OCI-LY7 (cell line): ENCODE data around the gene RAD9B. TPM values are rescaled to one million over a fixed set of nuclear protein-coding genes. Genes with fewer than 3 reads are reported as not detected.
"Not testable (repeated sequence)": the region's sequence is repeated elsewhere in the genome, so short reads cannot be mapped to it uniquely, and the experiment has no call there.

Experiments used
- BruUV-seq: library from RNA; stranded (reverse); fragments of 400-500 nt; replicated peaks from 2 replicates; lab custom pipeline; 2021; lab: Mats Ljungman, UMichigan
- CTCF ChIA-PET: fragments of 300-600 bp; sonication (Branson Sonifier 250); formaldehyde crosslinking; loops from one replicate; lab custom pipeline; 2022; ENCODE audit warnings: antibody characterized with exemption; ENCODE audit not compliant: unreplicated experiment; lab: Charles Lee
- POLR2A ChIA-PET: fragments of 300-600 bp; sonication (Branson Sonifier 250); formaldehyde crosslinking; loops from one replicate; lab custom pipeline; 2022; ENCODE audit warnings: antibody characterized with exemption; lab: Charles Lee
- DNase-seq: peaks from one replicate; pipeline ENCODE4 v3.0.0-alpha.2; 2015; ENCODE audit warnings: low spot score
- H2AFZ ChIP-seq: fragments of 200-600 bp; sonication (generic), shearing (Covaris generic); 2 replicates; pipeline ENCODE4 v1.6.1; 2014; ENCODE audit warnings: mild to moderate bottlenecking, antibody characterized with exemption, low read length, moderate library complexity
- H3K27ac ChIP-seq: fragments of 200-600 bp; sonication (generic); 2 replicates; pipeline ENCODE4 v1.5.1; 2014; ENCODE audit warnings: mixed run types, low read depth, mild to moderate bottlenecking, moderate library complexity, low read length, inconsistent platforms; ENCODE audit not compliant: poor library complexity, severe bottlenecking
- H3K36me3 ChIP-seq: fragments of 200-600 bp; sonication (generic); 2 replicates; pipeline ENCODE4 v1.6.1; 2014; ENCODE audit warnings: mild to moderate bottlenecking, antibody characterized with exemption, low read length, moderate library complexity, mixed read lengths; ENCODE audit not compliant: insufficient read depth
- H3K4me1 ChIP-seq: fragments of 200-600 bp; sonication (generic); 2 replicates; pipeline ENCODE4 v1.5.1; 2014; ENCODE audit warnings: mild to moderate bottlenecking, low read length; ENCODE audit not compliant: insufficient read depth, poor library complexity, severe bottlenecking
- H3K4me2 ChIP-seq: fragments of 200-600 bp; sonication (generic); 2 replicates; pipeline ENCODE4 v1.6.1; 2014; ENCODE audit warnings: mild to moderate bottlenecking, low read length
- H3K4me3 ChIP-seq: fragments of 200-600 bp; sonication (generic); 2 replicates; pipeline ENCODE4 v1.5.1; 2014; ENCODE audit warnings: mild to moderate bottlenecking, low read depth, low read length; ENCODE audit not compliant: poor library complexity, severe bottlenecking
- H3K79me2 ChIP-seq: fragments of 200-600 bp; sonication (generic); 2 replicates; pipeline ENCODE4 v1.6.1; 2016; ENCODE audit warnings: low read depth, mild to moderate bottlenecking, low read length, moderate library complexity, mixed read lengths; ENCODE audit not compliant: insufficient read depth
- H3K9me2 ChIP-seq: fragments of 200-600 bp; sonication (generic); 2 replicates; pipeline ENCODE4 v1.6.1; 2016; ENCODE audit warnings: mild to moderate bottlenecking, low read length, mixed read lengths; ENCODE audit not compliant: insufficient read depth
- H3K9me3 ChIP-seq: fragments of 200-600 bp; sonication (generic); 2 replicates; pipeline ENCODE4 v1.6.1; 2014; ENCODE audit warnings: mild to moderate bottlenecking, mixed run types, low read length, mixed read lengths
- H4K20me1 ChIP-seq: fragments of 200-600 bp; sonication (generic); 2 replicates; pipeline ENCODE4 v1.6.1; 2014; ENCODE audit warnings: mild to moderate bottlenecking, antibody characterized with exemption, low read length, moderate library complexity, mixed read lengths; ENCODE audit not compliant: insufficient read depth
- CTCF ChIP-seq: fragments of 200-600 bp; sonication (generic); conservative IDR thresholded peaks from 2 replicates; pipeline ENCODE4 v1.5.1; 2014; ENCODE audit warnings: mild to moderate bottlenecking, antibody characterized with exemption, low read length, moderate library complexity, mixed read lengths
- EZH2phosphoT487 ChIP-seq: fragments of 200-600 bp; sonication (generic); IDR thresholded peaks from 2 replicates; pipeline ENCODE4 v1.6.1; 2018; ENCODE audit warnings: low read depth, borderline replicate concordance, mild to moderate bottlenecking, mixed run types, antibody characterized with exemption, low read length, moderate library complexity, mixed read lengths
- intact Hi-C: fragments of 100-400 bp; cut with micrococcal nuclease; formaldehyde crosslinking; loops from one replicate; pipeline ENCODE4 v1.10.0; 2022; ENCODE audit not compliant: unreplicated experiment
- total RNA-seq, 2 experiments: library from RNA; depleted of rRNA in 1 of 2; stranded (reverse); fragments of >200 nt in 1 of 2; shearing (Covaris generic) in 1 of 2; gene quantifications; 2 replicates each; pipeline ENCODE4 v1.2.3, GENCODE V29; 2014 to 2022

RAD9B gene
- total RNA-seq, 2 experiments from 2014 or later, result 0.76 to 3.0 TPM

GRCh38 chr12:110514363-110514762 lies 12.2 kb downstream of the RAD9B start:
- DNase-seq, result no peak
- H3K79me2 ChIP-seq, result no peaks in the 10 kb centered on the region
- ChIA-PET CTCF (no interaction called here), POLR2A (interaction anchor here (0.5 to 1.2 kb wide), 3 partner anchors 11 to 789 kb away, joined by 4 to 5 read pairs (median 5); no protein-coding TSS in a partner anchor)
- H3K9me2 ChIP-seq, result no peaks in the 10 kb centered on the region
- BruUV-seq, result no TSS peak
- intact Hi-C loops, result loop anchor here (5.0 kb wide), 1 partner anchor 313 kb away; no protein-coding TSS in a partner anchor
- no peak overlapping the region for H3K27ac ChIP-seq
- TF ChIP-seq EZH2phosphoT487 (no peak), CTCF (no peak)
- H3K4me3 ChIP-seq, result no peak overlapping the region
- no peak overlapping the region for H2AFZ ChIP-seq
- H3K4me2 ChIP-seq, result no peak overlapping the region
- H3K9me3 ChIP-seq, result no peaks in the 10 kb centered on the region
- no peaks in the 10 kb centered on the region for H4K20me1 ChIP-seq
- no peaks in the 10 kb centered on the region for H3K36me3 ChIP-seq
- H3K4me1 ChIP-seq, result no peaks in the 10 kb centered on the region

GRCh38 chr12:110516995-110517394 lies 14.9 kb downstream of the RAD9B start:
- Histone ChIP-seq H3K9me2 (no peaks in the 10 kb centered on the region), H4K20me1 (no peaks in the 10 kb centered on the region), H3K27ac (no peak overlapping the region), H3K4me2 (no peak overlapping the region), H3K4me1 (no peaks in the 10 kb centered on the region), H3K9me3 (no peaks in the 10 kb centered on the region), H2AFZ (no peak overlapping the region), H3K4me3 (no peak overlapping the region), H3K36me3 (no peaks in the 10 kb centered on the region), H3K79me2 (no peaks in the 10 kb centered on the region)
- no peak for DNase-seq
- POLR2A ChIA-PET, result interaction anchor here (0.6 kb wide), 1 partner anchor 86 kb away, joined by 4 read pairs; no protein-coding TSS in a partner anchor
- BruUV-seq, result no TSS peak
- CTCF ChIA-PET, result interaction anchor here (0.7 kb wide), 1 partner anchor 18 kb away, joined by 3 read pairs; no protein-coding TSS in a partner anchor
- TF ChIP-seq CTCF (no peak), EZH2phosphoT487 (no peak)
- intact Hi-C loops, result no loop called here

GRCh38 chr12:110518014-110518413 lies 15.9 kb downstream of the RAD9B start:
- H3K79me2 ChIP-seq, BruUV-seq, intact Hi-C loops, POLR2A ChIA-PET, H2AFZ ChIP-seq, H3K9me3 ChIP-seq, H3K27ac ChIP-seq, H3K36me3 ChIP-seq, H4K20me1 ChIP-seq, H3K9me2 ChIP-seq, H3K4me2 ChIP-seq, CTCF ChIA-PET, H3K4me1 ChIP-seq, DNase-seq, H3K4me3 ChIP-seq: not testable (repeated sequence)

DNA sequence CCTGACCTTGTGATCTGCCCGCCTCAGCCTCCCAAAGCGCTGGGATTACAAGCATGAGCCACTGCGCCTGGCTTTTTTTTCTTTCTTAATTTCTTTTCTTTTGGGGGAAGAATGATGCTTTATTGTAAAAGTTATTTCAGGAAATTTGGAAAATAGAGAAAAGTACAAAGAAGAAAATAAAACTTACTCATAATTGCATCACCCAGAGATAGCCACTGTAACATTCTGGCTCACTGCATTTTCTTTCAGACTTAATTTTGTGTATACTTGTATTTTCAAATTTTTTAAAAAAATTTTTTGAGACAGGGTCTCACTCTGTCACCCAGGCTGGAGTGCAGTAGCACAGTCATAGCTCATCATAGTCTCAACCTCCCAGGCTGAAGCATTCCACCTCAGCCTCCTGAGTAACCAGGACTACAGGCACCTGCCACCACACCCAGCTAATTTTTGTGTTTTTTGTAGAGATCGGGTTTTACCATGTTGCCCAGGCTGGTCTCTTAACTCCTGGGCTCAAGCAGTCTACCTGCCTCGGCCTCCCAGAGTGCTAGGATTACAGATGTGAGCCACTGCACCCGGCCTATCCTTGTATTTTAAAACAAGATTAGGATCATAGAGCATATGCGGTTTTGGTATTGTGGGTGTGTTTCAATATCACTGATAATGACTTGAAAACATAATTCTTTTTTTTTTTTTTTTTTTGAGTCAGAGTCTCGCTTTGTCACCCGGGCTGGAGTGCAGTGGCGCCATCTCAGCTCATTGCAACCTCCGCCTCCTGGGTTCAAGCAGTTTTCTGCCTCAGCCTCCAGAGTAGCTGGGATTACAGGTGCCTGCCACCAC lies 19.0 kb downstream of the RAD9B start:
- intact Hi-C loops, result loop anchor here (10.0 kb wide), 1 partner anchor 364 kb away; no protein-coding TSS in a partner anchor
- DNase-seq, CTCF ChIA-PET, H3K4me3 ChIP-seq, H2AFZ ChIP-seq, H3K27ac ChIP-seq, H3K36me3 ChIP-seq, BruUV-seq, H3K9me2 ChIP-seq, H3K4me1 ChIP-seq, H4K20me1 ChIP-seq, H3K9me3 ChIP-seq, H3K4me2 ChIP-seq, H3K79me2 ChIP-seq: not testable (repeated sequence)
- POLR2A ChIA-PET, result interaction anchor here (0.7 to 3.2 kb wide), 2 partner anchors 12 to 23 kb away, joined by 5 to 18 read pairs; no protein-coding TSS in a partner anchor
